Tibial artery (tissue), 4 donors: Measurements from ENCODE around the gene CPB2.

Source experiments
- DNase-seq, 2 donors: peaks; one replicate each; pipeline ENCODE4 v3.0.0-alpha.2; 2019
- H3K27ac ChIP-seq, 2 donors: fragments of 200-600 bp; sonication (generic) in 1 of 2; 1 replicate in 1 of 2; 2 replicates in 1 of 2; pipeline ENCODE4 v1.5.1; 2018 to 2019; ENCODE audit warnings: mild to moderate bottlenecking in 1 of 2
- H3K27me3 ChIP-seq, 2 donors: fragments of 200-600 bp; sonication (generic) in 1 of 2; one replicate each; pipeline versions ENCODE4 v1.5.1 to v1.6.0; 2016 to 2019
- H3K36me3 ChIP-seq, 3 donors: fragments of 200-600 bp; sonication (generic) in 2 of 3; one replicate each; pipeline ENCODE4 v1.5.1; 2016 to 2019; ENCODE audit warnings: mild to moderate bottlenecking in 2 of 3
- H3K4me1 ChIP-seq, 4 donors: fragments of 200-600 bp; sonication (generic) in 2 of 4; 1 replicate in 3 of 4; 2 replicates in 1 of 4; pipeline ENCODE4 v1.5.1; 2016 to 2019
- H3K4me3 ChIP-seq, 2 donors: fragments of 200-600 bp; sonication (generic) in 1 of 2; 1 replicate in 1 of 2; 2 replicates in 1 of 2; pipeline ENCODE4 v1.5.1; 2018 to 2019; ENCODE audit warnings: mild to moderate bottlenecking in 2 of 2
- H3K9me3 ChIP-seq, 3 donors: fragments of 200-600 bp; sonication (generic) in 1 of 3; one replicate each; pipeline ENCODE4 v1.5.1; 2016 to 2019
- intact Hi-C: fragments of 100-400 bp; cut with DNase I; formaldehyde crosslinking; loops from one replicate; pipeline ENCODE4 v1.15.0; 2023; ENCODE audit warnings: low total_unique reads
- TF ChIP-seq, protein P1 (sequence below), 2 experiments: fragments of 200-600 bp in 1 of 2; fragments of 450-650 bp in 1 of 2; IDR thresholded peaks; one replicate each; pipeline ENCODE4 v1.5.1; 2017 to 2019; ENCODE audit warnings: antibody characterized with exemption in 2 of 2, mild to moderate bottlenecking in 1 of 2, moderate library complexity in 1 of 2

CPB2 gene

DNA sequence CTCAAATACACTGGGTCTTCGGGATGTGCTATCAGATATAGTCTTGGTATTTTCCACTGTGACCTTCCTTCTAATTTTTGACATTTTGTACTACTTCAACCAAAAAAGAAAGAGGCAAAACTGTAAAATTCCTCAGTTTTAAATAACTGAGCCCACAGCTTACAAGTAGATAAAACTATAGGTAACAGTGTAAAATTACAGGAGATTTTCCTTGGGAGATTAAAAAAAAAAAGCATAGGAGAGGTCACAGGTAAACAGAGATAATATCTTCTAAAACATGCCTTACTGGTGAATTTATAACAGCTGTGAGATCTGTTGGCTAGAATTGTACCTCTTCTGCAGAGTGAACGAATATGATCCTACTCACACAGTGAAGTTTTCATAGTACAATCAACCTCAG, 59.4 kb downstream of the CPB2 start:
- TF ChIP-seq, protein P1, sequence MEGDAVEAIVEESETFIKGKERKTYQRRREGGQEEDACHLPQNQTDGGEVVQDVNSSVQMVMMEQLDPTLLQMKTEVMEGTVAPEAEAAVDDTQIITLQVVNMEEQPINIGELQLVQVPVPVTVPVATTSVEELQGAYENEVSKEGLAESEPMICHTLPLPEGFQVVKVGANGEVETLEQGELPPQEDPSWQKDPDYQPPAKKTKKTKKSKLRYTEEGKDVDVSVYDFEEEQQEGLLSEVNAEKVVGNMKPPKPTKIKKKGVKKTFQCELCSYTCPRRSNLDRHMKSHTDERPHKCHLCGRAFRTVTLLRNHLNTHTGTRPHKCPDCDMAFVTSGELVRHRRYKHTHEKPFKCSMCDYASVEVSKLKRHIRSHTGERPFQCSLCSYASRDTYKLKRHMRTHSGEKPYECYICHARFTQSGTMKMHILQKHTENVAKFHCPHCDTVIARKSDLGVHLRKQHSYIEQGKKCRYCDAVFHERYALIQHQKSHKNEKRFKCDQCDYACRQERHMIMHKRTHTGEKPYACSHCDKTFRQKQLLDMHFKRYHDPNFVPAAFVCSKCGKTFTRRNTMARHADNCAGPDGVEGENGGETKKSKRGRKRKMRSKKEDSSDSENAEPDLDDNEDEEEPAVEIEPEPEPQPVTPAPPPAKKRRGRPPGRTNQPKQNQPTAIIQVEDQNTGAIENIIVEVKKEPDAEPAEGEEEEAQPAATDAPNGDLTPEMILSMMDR (IDR thresholded peaks at IDR 0.05): no peak
- Histone ChIP-seq H3K27me3 (no peaks in the 10 kb centered on the region), H3K4me1 (peaks cover 0 to 14% (median 6%) of the 10 kb centered on the region in 4 donors), H3K27ac (no peak overlapping the region), H3K4me3 (no peak overlapping the region), H3K36me3 (peaks cover 0 to 12% (median 7%) of the 10 kb centered on the region in 3 donors), H3K9me3 (no peaks in the 10 kb centered on the region)
- intact Hi-C loops: no loop called here
- no peak for DNase-seq

DNA sequence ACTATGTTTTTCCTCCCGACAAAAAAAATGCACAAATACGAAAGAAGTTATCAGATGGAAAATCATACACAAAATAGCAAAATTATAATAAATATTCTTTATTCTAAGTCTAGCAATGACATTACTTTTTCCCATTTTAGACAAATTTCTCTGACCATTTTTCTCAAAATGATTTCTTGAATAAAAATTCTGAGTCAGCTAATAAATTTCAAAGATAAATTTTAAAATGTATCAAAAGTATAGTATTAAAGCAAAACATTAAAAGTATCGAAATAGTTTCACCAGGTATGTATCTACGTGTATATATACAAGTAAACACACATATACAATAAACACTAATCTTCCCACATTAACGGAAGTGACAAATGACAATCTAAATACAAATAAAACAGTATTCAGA, 61.2 kb downstream of the CPB2 start:
- H3K4me3 ChIP-seq: no peak overlapping the region
- DNase-seq: no peak
- no peaks in the 10 kb centered on the region for H3K9me3 ChIP-seq
- peaks cover 0 to 23% (median 10%) of the 10 kb centered on the region in 3 donors for H3K36me3 ChIP-seq
- no peaks in the 10 kb centered on the region for H3K27me3 ChIP-seq
- no peak overlapping the region for H3K27ac ChIP-seq
- TF ChIP-seq, protein P1 (IDR thresholded peaks at IDR 0.05): no peak
- intact Hi-C loops: no loop called here
- H3K4me1 ChIP-seq: peaks cover 0 to 7% (median 1%) of the 10 kb centered on the region in 4 donors

DNA sequence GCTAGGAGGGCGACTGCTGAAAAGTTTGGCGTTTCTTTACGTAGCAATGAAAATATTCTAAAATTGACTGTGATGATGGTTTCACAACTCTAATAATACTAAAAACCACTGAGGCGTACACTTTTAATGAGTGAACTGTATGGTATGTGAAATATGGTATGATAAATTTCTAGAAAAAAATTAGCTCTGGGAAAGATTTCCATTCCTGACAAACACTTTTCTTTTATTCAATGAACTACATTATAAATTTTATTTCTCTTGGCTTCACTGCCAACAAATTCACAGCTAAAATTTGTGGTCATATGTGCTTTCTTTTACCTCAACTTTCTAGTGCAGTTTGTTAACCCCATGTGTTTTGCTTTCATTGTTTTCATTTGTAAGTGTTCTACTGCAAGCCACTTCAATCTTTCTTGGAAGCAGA, 63.4 kb downstream of the CPB2 start:
- DNase-seq: no peak

DNA sequence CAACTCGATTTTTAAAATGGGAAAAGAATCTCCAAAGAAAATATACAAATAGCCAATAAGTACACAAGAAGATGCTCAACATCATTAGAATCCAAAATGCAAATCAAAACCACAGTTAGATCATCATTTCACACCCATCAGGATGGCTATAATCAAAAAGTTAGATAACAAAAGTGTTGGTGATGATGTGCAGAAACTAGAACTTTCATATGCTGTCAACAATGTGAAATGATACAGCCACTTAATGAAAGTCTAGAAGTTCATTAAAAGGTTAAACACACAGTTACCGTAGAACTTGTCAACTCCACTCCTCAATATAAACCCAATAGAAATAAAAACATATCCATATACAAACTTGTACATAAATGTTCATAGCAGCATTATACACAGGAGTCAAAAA, 64.1 kb downstream of the CPB2 start:
- TF ChIP-seq, protein P1 (IDR thresholded peaks at IDR 0.05): no peak
- peaks cover 0 to 5% (median 0%) of the 10 kb centered on the region in 4 donors for H3K4me1 ChIP-seq
- no peaks in the 10 kb centered on the region for H3K9me3 ChIP-seq
- DNase-seq: no peak
- peaks cover 0 to 35% (median 22%) of the 10 kb centered on the region in 3 donors for H3K36me3 ChIP-seq
- H3K27me3 ChIP-seq: no peaks in the 10 kb centered on the region
- H3K4me3 ChIP-seq: no peak overlapping the region
- intact Hi-C loops: no loop called here
- H3K27ac ChIP-seq: no peak overlapping the region

More for the DNA sequence above, 63.4 kb downstream of the CPB2 start:
- Histone ChIP-seq H3K36me3 (peaks cover 0 to 32% (median 19%) of the 10 kb centered on the region in 3 donors), H3K4me3 (no peak overlapping the region), H3K27ac (no peak overlapping the region), H3K9me3 (no peaks in the 10 kb centered on the region), H3K27me3 (no peaks in the 10 kb centered on the region), H3K4me1 (peaks cover 0 to 7% (median 0%) of the 10 kb centered on the region in 4 donors)
- intact Hi-C loops: no loop called here
- TF ChIP-seq, protein P1 (IDR thresholded peaks at IDR 0.05): no peak

DNA sequence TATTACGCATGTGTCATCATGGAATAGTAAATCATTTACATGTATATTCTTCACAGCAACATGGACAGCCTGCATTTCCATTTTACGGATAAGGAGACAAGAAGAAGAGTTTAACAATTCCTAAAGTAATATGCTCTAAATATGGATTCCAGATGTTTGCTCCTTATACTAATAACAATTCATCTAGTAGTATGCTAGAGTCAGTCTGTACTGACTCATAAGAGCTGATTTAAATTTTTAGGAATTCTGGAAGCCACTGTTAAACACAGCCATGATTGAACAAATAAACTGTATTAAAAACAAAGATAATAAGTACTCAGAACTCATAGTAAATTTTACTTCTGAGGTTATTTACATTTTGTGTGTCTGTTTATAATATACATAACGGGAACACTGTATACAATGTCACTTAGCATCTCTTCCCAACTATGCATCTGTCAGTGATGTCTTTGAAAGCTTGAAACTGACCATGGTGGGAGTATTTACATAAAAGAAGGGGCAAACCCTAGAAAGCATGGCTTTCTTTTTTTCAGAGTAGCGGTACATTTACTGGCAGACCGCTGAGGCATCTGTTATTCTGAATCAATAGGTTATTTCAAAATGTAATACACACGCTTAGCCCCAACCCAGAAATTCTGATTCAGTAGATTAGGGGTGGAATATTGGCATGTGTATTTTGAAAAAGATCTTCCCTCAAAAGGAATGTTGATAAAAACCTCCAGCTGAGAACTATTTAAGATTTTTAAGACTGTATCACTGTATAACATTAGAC, 65.2 kb downstream of the CPB2 start:
- Histone ChIP-seq H3K27me3 (no peaks in the 10 kb centered on the region), H3K4me3 (no peak overlapping the region), H3K4me1 (no peaks in the 10 kb centered on the region), H3K9me3 (no peaks in the 10 kb centered on the region), H3K36me3 (peaks cover 0 to 37% (median 29%) of the 10 kb centered on the region in 3 donors), H3K27ac (no peak overlapping the region)
- no peak for DNase-seq
- intact Hi-C loops: no loop called here
- TF ChIP-seq, protein P1 (IDR thresholded peaks at IDR 0.05): no peak
